Prostate gland (tissue), 2 donors: ENCODE data around the gene AOAH.

Source experiments
- POLR2A ChIP-seq: fragments of 450-650 bp; IDR thresholded peaks from one replicate; pipeline ENCODE4 v1.6.1; 2016; ENCODE audit warnings: antibody characterized with exemption, mild to moderate bottlenecking
- POLR2AphosphoS5 ChIP-seq: sonication (generic); formaldehyde crosslinking; IDR thresholded peaks from one replicate; pipeline ENCODE4 v1.6.1; 2017; ENCODE audit warnings: antibody characterized with exemption
- TF ChIP-seq, protein P1 (sequence below), 4 experiments: fragments of 200-600 bp in 2 of 4; fragments of 450-650 bp in 2 of 4; sonication (generic) in 2 of 4; IDR thresholded peaks; 1 replicate in 3 of 4; 2 replicates in 1 of 4; pipeline ENCODE4 v1.5.1; 2016 to 2019; ENCODE audit warnings: antibody characterized with exemption in 4 of 4, mild to moderate bottlenecking in 2 of 4, moderate library complexity in 2 of 4

DNA sequence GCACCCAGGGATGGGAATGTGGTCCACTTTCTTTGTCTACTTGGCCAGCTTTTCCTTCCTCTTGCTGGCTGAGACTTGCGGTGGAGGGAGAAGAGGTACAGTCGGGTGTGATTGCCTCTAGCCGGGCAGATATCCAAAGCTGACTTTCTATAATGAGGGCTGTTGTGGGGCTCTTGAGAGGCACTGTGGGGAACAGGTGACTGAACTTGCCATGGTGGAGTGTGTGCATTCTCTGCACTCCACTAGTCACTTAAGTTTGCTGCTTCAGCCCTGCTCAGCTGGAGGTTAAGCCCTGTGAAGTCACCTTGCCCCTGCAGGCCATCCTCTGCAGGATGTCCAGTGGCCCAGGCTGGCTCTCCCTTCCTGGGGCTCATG, 116.6 kb downstream of the AOAH start:
- no peak for TF ChIP-seq POLR2AphosphoS5
- no peak for TF ChIP-seq POLR2A
- TF ChIP-seq, protein P1, sequence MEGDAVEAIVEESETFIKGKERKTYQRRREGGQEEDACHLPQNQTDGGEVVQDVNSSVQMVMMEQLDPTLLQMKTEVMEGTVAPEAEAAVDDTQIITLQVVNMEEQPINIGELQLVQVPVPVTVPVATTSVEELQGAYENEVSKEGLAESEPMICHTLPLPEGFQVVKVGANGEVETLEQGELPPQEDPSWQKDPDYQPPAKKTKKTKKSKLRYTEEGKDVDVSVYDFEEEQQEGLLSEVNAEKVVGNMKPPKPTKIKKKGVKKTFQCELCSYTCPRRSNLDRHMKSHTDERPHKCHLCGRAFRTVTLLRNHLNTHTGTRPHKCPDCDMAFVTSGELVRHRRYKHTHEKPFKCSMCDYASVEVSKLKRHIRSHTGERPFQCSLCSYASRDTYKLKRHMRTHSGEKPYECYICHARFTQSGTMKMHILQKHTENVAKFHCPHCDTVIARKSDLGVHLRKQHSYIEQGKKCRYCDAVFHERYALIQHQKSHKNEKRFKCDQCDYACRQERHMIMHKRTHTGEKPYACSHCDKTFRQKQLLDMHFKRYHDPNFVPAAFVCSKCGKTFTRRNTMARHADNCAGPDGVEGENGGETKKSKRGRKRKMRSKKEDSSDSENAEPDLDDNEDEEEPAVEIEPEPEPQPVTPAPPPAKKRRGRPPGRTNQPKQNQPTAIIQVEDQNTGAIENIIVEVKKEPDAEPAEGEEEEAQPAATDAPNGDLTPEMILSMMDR (IDR thresholded peaks at IDR 0.05): no peak
